Esophagus (tissue), 2 donors: ENCODE measurements around the gene GBP1. TPM values are rescaled to one million over a fixed set of nuclear protein-coding genes. Genes with fewer than 3 reads are reported as not detected.
"Not testable (repeated sequence)": the region's sequence is repeated elsewhere in the genome, so short reads cannot be mapped to it uniquely, and the experiment has no call there.

Source experiments
- H3K27ac ChIP-seq, 2 donors: one replicate each; pipeline ENCODE4 v1.5.1; 2013; ENCODE audit warnings: low read depth in 2 of 2, mild to moderate bottlenecking in 2 of 2, inconsistent platforms in 1 of 2, low read length in 1 of 2, moderate library complexity in 1 of 2
- H3K27me3 ChIP-seq, 2 donors: one replicate each; pipeline ENCODE4 v1.6.1; 2013; ENCODE audit warnings: low read length in 2 of 2, control low read depth in 1 of 2, mild to moderate bottlenecking in 1 of 2; ENCODE audit not compliant: insufficient read depth in 2 of 2, control insufficient read depth in 1 of 2
- H3K36me3 ChIP-seq, 2 donors: one replicate each; pipeline ENCODE4 v1.6.1; 2013; ENCODE audit warnings: low read length in 1 of 2; ENCODE audit not compliant: control insufficient read depth in 2 of 2, insufficient read depth in 2 of 2
- H3K4me1 ChIP-seq, 2 donors: one replicate each; pipeline ENCODE4 v1.6.1; 2013; ENCODE audit warnings: low read length in 1 of 2; ENCODE audit not compliant: control insufficient read depth in 2 of 2, insufficient read depth in 2 of 2
- H3K4me3 ChIP-seq, 2 donors: one replicate each; pipeline ENCODE4 v1.5.1; 2013; ENCODE audit warnings: low read length in 2 of 2, mild to moderate bottlenecking in 2 of 2, low read depth in 1 of 2, moderate library complexity in 1 of 2
- H3K9me3 ChIP-seq, 2 donors: one replicate each; pipeline ENCODE4 v1.6.1; 2013; ENCODE audit warnings: mild to moderate bottlenecking in 2 of 2, low read depth in 1 of 2, low read length in 1 of 2, moderate library complexity in 1 of 2; ENCODE audit not compliant: control insufficient read depth in 2 of 2, insufficient read depth in 1 of 2
- WGBS, 2 donors: extraction: QIAGEN DNeasy Blood & Tissue Kit; methylation state at CpG; one replicate each; pipeline ENCODE4 v1.1.7; 2013; 5-methylcytosine and 5-hydroxymethylcytosine counted together
- polyA plus RNA-seq, 2 donors: library from polyadenylated mRNA; stranded (reverse); fragments of 200-250 nt; gene quantifications; one replicate each; pipeline ENCODE4 v1.2.3, GENCODE V29; 2013
- donor health status: healthy with polysubstance abuse.
- donor health status: Bipolar disorder and iron deficiency.

GBP1 gene
- polyA plus RNA-seq, 2 donors: 10.1 to 13.7 TPM

DNA sequence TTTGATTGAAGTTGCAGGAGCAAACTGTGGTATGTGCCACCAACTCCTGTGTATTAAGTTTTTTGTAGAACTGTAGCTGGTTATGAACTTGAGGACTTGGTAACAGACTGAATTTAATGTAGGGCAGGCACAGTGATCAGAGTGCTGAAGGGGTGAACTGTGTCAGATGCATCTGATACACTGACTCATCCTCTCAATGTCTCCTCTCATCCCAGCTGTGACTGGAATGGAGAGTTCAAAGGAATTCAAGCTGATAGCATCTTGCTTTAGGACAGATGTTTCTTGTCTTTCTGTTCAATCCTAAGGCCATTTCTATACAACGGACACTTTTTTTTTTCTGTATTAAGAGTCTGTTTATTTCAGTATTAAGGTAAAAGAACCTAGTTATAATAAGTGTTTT is 25.0 kb upstream of the GBP1 start:
- Histone ChIP-seq H3K4me3 (no peak overlapping the region), H3K4me1 (no peaks in the 10 kb centered on the region), H3K27ac (no peak overlapping the region), H3K27me3 (no peaks in the 10 kb centered on the region), H3K9me3 (no peaks in the 10 kb centered on the region), H3K36me3 (no peaks in the 10 kb centered on the region)
- 69 to 72% methylated on average over 1 of the region's 1 CpG for WGBS, 2 donors

DNA sequence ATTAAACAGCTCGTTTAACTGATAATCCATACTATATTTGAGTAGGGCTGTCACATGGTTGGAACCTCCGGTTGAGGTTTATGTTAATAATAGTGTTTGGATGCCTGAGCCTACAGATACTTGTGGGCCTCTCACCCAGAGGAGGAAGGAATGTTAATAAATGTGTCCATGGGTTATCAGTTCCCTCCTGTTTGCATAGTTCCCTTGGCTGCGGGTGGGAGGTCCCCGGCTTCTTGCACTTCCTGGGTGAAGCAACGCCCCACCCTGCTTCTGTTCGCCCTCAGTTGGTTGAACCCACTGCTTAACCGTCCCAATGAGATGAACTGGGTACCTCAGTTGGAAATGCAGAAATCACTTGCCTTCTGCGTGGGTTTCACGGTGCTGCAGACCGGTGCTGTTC is 23.6 kb upstream of the GBP1 start:
- Histone ChIP-seq H3K36me3 (no peaks in the 10 kb centered on the region), H3K27ac (no peak overlapping the region), H3K4me3 (no peak overlapping the region), H3K27me3 (no peaks in the 10 kb centered on the region), H3K4me1 (no peaks in the 10 kb centered on the region), H3K9me3 (no peaks in the 10 kb centered on the region)
- WGBS, 2 donors: 69 to 73% methylated on average over 10 of the region's 10 CpGs

DNA sequence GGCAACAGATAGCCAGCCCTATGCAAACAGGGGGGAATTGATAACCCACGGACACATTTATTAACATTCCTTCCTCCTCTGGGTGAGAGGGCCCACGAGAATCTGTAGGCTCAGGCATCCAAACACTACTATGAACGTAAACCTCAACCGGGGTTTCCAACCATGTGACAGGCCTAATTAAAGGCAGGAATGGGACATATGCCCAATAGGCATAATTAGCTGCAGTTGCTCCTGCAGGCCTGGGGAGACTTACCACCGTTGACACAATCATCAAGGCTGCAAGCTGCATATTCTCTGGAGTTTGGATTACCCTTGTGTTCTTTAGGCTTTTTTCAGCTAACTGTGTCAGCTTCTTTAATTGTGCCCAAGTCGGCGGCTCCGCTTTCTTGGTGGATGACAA is 22.2 kb upstream of the GBP1 start:
- H3K27ac ChIP-seq: no peak overlapping the region
- WGBS, 2 donors: 76 to 80% methylated on average over 8 of the region's 8 CpGs
- H3K36me3 ChIP-seq: no peaks in the 10 kb centered on the region
- no peaks in the 10 kb centered on the region for H3K9me3 ChIP-seq
- no peak overlapping the region for H3K4me3 ChIP-seq
- no peaks in the 10 kb centered on the region for H3K27me3 ChIP-seq
- no peaks in the 10 kb centered on the region for H3K4me1 ChIP-seq

DNA sequence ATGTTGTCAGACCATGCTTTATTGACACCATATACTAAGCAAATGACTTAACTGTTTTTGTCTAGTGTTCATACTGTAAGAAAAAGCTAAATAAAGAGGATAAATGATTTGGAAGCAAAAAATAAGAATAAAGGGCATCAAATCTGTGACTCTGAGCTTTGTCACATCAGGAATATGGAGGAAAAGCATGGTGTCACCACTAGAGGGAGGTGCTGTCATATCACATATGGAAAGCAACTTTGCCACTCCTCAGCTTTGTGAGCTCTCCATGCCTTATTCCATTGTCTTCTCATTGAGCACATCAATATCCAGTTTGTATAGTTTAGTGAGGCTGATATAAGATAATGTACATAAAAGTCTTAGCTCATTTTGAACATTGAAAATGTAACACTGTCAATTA is 20.8 kb upstream of the GBP1 start:
- Histone ChIP-seq H3K4me3 (no peak overlapping the region), H3K36me3 (no peaks in the 10 kb centered on the region), H3K4me1 (no peaks in the 10 kb centered on the region), H3K27me3 (peaks cover 0 to 3% of the 10 kb centered on the region in 2 donors), H3K27ac (no peak overlapping the region), H3K9me3 (no peaks in the 10 kb centered on the region)

DNA sequence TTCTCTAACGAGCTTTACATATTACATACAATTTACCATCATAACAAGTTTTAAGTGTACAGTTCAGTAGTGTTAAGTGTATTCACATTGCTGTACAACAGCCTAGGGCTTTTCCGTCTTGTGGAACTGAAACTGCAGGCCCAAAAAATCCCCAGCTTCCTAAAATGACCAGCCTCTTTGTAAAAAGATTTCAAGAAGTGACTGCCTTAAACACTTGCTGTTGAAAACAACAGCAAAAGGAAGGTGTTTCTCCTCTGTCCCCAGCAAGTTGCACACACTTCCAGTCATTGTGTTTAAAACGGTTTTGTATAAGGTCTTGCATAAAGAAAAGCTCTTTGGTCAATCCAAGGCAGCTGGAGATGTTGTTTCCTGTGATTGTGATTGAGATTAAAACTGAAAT is 16.0 kb upstream of the GBP1 start:
- H3K27me3 ChIP-seq: peaks cover 0 to 3% of the 10 kb centered on the region in 2 donors
- no peaks in the 10 kb centered on the region for H3K36me3 ChIP-seq
- H3K27ac ChIP-seq: no peak overlapping the region
- no peak overlapping the region for H3K4me3 ChIP-seq
- WGBS, 2 donors: 51 to 67% methylated on average over 3 of the region's 3 CpGs
- H3K4me1 ChIP-seq: no peaks in the 10 kb centered on the region
- H3K9me3 ChIP-seq: peaks cover 0 to 2% of the 10 kb centered on the region in 2 donors

DNA sequence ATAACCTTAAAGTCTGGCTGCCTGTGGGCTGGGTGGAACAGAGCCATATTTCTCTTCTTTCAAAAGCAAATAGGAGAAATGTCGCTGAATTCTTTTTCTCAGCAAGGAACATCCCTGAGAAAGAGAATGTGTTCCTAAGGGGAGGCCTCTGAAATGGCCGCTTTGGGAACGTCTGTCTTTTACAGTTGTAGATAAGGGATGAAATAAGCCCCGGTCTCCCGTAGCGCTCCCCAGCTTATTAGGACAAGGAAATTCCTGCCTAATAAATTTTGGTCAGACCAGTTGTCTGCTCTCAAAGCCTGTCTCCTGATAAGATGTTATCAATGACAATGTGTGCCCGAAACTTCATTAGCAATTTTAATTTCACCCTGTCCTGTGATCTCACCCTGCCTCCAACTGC is 15.1 kb upstream of the GBP1 start:
- not testable (repeated sequence) for H3K36me3 ChIP-seq, H3K9me3 ChIP-seq, H3K27me3 ChIP-seq, H3K4me1 ChIP-seq, H3K27ac ChIP-seq, H3K4me3 ChIP-seq
- 93 to 94% methylated on average over 7 of the region's 7 CpGs for WGBS, 2 donors

DNA sequence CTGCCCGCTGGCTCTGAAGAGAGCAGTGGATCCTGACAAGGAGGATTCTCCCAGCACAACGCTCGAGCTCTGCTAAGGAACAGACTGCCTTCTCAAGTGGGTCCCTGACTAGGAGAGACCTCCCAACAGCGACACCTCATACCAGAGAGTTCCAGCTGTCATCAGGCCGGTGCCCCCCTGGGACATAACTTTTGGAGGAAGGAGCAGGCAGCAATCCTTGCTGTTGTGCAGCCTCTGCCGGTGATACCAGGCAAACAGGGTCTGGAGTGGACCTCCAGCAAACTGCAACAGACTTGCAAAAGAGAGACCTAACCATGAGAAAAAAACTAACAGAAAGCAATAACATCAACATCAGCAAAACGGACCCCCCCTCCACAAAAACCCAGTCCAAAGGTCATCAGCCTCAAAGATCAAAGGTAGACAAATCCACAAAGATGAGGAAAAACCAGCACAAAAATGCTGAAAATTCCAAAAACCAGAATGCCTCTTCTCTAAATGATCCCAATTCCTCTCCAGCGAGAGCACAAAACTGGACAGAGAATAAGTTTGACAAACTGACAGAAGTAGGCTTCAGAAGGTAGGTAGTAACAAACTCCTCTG is 7.6 kb upstream of the GBP1 start:
- H3K4me1 ChIP-seq, H3K9me3 ChIP-seq, H3K4me3 ChIP-seq, H3K36me3 ChIP-seq, H3K27me3 ChIP-seq, H3K27ac ChIP-seq: not testable (repeated sequence)
- WGBS, 2 donors: 78% methylated on average over 8 of the region's 8 CpGs

DNA sequence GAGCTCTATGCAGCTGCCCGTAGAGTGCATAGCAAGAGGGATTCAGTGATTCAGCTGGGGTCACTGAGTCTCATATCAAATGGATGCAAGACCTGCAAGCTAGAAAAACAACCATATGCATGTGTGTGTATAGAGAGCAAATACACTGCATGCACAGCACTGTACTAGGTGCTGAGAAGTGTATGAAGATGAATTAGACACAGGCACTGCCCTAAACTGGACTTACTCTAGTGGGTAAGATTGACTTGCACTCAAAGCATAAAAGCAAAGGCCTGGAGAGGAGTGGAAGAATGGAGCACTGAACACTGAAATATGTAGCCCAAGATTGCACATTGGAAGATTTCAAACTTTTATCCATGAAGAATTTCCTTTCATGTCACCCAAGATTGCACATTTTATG is 5.5 kb upstream of the GBP1 start:
- Histone ChIP-seq H3K4me3 (no peak overlapping the region), H3K27ac (no peak overlapping the region)

DNA sequence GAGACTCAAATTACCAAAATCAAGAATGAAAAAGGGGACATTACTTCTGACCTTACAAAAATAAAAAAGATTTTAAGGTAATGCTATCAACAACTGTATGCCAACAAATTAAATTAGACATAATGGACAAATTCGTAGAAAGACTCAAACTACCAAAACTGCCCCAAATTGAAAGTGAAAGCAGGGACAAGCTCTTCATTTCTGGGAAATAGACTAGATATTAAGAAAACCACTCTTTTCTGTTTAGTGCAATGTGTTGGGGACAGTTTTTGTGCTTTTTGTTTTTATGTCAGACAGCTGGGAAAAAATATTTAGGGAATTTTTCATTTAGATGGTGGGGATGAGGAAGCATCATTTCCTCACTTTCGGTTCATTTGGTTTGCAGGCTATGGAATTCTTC is 4.9 kb upstream of the GBP1 start:
- Histone ChIP-seq H3K36me3 (no peaks in the 10 kb centered on the region), H3K27me3 (no peaks in the 10 kb centered on the region), H3K4me1 (no peaks in the 10 kb centered on the region), H3K9me3 (no peaks in the 10 kb centered on the region), H3K27ac (no peak overlapping the region), H3K4me3 (no peak overlapping the region)
- WGBS, 2 donors: 48 to 56% methylated on average over 2 of the region's 2 CpGs

More for the DNA sequence above, 5.5 kb upstream of the GBP1 start:
- 77 to 83% methylated on average over 1 of the region's 1 CpG for WGBS, 2 donors
- Histone ChIP-seq H3K36me3 (no peaks in the 10 kb centered on the region), H3K27me3 (no peaks in the 10 kb centered on the region), H3K9me3 (no peaks in the 10 kb centered on the region), H3K4me1 (no peaks in the 10 kb centered on the region)

DNA sequence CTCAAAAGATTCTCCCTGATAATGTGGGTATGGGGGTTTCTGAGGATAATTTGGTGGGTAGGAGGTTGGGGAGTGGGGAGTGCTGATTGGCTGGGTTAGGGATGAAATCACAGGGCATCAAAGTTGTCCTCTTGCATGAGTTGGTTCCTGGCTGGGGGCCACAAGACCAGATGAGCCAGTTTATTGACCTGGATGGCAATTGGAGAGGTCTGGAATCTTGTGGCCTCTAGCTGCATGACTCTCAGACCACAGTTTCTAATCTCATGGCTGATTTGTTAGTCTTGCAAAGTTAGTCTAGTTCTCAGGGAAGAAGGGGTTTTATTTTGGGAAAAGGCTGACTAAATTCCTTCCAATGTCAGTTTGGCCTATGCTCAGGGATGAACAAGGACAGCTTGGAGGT is 3.3 kb upstream of the GBP1 start:
- Histone ChIP-seq H3K4me1 (no peaks in the 10 kb centered on the region), H3K27me3 (no peaks in the 10 kb centered on the region), H3K27ac (no peak overlapping the region), H3K9me3 (no peaks in the 10 kb centered on the region), H3K4me3 (no peak overlapping the region), H3K36me3 (no peaks in the 10 kb centered on the region)
